Suppressor macrophage treated with lipopolysaccharide for 1 hour (primary cell): ENCODE measurements around the gene FNDC3B.

ENCODE experiments used
- DNase-seq, 3 donors: peaks; one replicate each; pipeline ENCODE4 v3.0.0-alpha.2; 2020 to 2022

Gene FNDC3B

DNA sequence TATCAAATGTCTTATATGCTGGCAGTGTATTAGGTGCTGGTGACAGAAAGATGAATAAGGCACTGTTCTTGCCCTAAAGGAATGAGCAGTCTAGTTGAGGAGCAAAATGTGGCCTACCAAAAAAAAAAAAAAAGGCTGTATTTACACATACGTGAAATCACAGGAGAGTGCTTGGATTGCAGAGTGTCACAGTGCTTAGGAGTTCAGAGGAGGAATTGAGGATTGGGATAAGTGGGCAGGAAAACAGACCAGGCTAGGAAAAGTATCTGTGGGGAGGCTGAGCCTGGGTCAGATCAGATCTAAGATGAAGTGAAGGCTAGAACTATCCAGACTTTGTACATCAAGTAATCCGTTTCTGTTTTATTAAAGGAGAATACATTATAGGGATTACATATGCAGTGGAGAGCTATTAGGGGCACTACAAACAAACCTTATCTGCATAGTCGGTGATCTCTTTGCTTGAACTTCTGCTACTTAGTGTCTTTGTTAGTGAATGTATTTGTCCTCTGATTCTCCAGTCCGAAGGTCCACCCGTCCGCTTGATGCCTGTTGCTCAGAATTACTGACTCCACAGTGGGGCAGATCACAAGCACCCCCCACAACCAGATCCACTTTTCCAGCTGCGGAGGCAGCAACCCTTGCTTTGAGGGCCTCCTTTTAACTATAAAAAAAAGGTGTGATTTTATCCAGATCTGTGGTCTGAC, 80.0 kb downstream of the FNDC3B start:
- DNase-seq: no peak

GRCh38 chr3:172120912-172121311, 81.5 kb downstream of the FNDC3B start:
- no peak for DNase-seq

DNA sequence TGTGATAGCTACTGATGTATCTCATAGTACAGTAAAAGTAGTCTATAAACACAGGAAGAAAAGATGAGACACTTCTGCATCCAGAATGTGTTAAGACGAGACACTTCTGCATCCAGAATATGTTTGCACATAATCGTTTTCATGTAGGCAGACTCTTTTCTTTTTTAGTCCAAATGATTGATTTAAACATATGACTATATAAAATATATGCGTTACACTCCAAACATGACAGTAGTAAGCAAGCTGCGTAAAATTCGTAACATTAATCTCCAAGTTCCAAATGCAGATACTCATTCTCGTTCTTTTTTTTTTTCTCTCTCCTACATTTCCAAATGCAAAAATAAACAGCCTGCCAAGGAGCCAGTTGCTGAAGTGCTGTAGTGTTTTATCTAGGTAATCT, 82.6 kb downstream of the FNDC3B start:
- DNase-seq: no peak

DNA sequence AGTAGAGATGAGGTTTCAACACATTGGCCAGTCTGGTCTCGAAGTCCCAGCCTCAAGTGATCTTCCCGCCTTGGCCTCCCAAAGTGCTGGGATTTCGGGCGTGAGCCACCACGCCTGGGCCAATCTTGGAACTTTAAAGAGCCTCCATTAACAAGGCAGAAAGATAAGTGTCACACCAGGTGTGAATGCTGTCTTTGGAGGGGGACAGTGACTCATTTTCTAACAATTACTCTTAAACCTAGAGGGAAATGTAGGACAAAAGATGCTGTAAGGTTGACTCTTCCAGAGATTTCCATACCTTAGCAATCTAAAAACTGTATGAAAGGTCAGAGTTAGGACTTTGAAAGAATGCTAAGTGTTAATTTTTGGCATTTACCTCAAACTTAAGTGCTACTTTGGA, 84.9 kb downstream of the FNDC3B start:
- DNase-seq: no peak

DNA sequence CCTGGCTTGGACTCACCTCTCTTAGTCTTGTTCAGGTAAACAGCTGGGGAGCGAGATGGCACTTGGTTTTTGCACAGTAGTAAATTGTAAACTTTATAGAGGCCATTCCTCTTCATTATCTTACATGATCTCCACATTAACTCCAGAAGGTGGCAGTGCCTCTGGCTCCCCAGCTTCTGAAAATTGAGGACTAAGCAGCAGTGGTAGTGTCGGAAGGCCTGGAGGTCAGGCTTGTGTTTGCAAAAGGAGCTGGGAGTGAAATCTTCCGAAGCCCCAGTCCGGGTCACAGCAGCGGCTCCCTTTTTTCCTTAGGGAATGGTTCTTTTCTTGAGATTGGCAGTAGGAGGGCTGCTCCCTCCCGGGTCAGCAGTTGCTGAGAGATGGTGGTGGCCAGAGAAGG, 85.7 kb downstream of the FNDC3B start:
- no peak for DNase-seq

GRCh38 chr3:172125963-172126457, 86.6 kb downstream of the FNDC3B start:
- no peak for DNase-seq

- no peak for DNase-seq
These were observed 87.4 kb downstream of the FNDC3B start for GRCh38 chr3:172126741-172127140.

DNA sequence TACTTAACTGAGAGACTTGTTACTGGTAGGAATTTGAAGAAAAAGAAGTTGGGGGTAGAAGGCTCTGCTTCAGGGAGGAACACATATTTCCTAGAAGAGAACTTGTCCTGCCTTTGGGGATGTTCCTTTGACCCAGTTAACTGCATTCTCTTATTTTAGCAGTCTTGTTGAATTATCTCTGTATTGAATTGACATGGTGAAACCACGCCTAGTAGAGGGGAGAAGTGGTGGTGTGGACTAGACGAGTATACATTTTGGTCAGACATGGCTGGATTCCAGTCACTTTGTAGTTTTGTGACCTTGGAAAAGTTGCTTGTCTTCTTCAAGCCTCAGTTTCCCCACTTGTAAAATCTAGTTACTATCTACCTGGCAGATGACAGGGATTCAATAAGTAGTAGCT, 87.8 kb downstream of the FNDC3B start:
- no peak for DNase-seq

DNA sequence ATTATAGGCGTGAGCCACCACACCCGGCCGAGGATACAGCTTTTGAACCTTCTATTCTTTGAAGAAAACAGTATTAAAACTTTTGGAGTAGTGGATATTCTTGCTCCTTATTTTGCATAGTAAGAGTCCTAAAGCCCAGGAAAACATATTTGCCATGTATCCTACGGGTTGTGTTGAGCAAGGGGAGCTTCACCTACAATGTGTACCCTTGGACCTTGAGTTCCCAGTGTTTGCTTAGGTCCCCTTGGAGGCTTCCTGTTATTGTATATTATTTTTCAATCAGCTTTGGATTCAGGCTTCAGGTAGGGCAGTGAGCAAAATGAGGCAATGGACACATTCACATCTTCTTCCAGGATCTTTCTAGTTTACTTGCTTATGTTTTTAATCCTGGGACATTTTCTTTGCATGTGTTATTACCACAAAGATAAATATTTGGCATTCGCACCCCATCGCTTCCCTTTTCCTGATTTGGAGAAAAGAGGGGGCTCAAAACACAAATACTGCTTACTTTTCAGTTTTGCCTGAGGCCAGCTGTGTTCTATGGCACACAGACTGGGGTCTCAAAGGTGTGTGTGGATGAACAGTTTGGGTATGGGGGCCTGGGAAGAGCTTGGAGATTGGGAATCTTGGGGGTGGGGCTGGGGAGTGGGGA, 88.7 kb downstream of the FNDC3B start:
- no peak for DNase-seq

DNA sequence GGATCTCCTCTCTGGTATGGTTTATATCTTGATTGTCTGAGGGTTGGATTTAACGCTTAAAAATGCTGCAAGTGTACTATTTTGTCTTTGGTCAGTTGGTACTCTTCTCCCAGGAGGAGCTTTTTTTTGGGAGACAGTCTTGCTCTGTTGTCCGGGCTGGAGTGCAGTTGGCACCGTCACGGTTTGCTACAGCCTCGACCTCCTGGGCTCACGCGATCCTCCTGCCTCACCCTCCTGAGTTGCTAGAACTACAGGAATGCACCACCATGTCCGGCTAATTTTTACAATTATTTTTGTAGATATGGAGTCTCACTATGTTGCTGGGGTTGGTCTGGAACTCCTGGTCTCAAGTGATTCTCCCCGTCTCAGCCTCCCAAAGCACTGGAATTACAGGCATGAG, 89.5 kb downstream of the FNDC3B start:
- DNase-seq: no peak

DNA sequence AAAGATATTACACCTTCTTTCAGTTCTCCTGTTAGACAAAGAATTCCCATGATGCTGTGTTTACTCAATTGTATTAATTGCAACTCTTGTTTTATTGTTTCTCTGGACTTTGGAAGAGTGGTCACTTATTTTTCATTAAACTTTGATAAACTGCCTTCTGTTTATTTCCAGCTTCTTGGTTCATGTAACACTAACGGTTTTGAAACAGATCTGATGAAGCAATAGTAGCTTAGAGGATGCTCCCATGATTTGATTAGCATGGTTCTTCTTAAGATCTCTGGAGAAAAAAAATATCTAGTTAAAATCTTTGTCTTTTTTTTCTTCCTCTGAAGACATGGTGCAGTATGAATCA, 90.1 kb downstream of the FNDC3B start:
- no peak for DNase-seq

DNA sequence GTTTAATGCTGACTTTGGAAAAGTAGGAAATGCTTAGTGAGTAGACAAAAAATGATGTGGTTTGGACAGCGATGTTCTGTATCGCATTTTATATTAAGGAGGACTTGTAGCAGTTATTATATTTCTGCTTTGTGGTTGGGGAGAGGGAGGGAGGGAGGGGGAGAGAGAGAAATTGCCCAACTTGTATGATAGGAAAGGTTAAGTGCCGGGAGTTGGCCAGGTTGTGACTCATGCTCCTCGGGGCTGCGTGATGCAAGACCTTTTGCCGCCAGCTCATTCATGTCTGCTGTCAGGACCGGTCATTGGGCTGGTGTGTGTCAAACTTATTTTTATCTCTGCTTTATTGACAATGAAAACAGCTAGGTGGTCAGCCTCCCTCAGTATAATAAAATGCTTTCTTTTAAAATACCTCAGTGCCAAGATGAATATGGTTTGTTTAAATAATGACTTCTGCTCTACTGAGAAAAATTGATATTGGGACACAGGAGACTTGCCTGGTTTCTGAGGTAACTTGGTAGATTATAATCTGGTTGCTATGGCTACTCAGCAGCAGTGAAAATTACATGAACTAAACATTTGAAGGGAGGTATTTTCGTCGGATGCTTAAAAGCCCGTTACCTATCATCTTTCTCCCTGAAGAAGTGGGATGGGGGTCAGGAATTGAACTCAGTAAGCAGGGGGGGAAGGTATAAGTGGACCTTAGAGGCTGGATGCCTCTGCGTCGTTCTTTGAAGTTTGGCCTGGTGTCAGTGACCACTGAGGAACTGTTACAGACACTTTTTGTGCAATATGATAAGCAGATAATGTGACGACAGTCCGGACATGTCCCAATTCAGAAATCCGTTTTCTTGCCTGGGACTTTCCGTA, 90.7 kb downstream of the FNDC3B start:
- peak; percentile 95 to 98 (median 97) for DNase-seq

DNA sequence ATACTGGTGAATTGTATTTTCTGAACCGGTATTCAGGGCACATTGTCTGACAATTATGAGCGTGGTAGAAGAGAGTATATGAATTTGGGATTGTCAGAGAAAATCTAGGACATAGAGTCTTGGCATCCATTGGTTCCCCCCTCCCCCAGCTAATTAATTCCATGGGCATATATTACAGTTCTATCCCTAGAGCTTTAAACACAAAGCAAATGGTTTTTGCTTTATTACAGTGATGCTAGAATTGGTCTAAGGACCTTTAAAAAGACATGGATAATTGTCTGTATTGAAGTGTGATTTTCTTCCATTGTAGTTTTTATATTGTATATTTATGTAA, 91.3 kb downstream of the FNDC3B start:
- no peak for DNase-seq

- no peak for DNase-seq
These were observed 92.4 kb downstream of the FNDC3B start for GRCh38 chr3:172131746-172132145.

DNA sequence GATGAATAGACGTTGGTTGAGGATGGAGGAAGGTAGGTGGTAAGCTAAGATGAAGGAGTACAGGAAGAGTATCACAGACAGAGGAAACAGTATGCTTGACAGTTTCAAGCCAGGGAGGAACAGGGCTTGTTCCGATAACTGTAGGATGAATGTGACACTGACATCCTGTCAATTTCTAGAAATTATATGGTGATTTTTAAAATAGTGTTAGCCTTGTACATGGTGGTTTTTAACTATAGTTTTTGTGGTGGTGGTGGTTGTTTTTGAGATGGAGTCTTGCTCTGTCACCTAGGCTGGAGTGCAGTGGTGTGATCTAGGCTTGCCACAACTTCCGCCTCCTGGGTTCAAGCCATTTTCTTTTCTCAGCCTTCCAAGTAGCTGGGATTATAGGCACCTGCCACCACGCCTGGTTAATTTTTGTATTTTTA, 92.8 kb downstream of the FNDC3B start:
- no peak for DNase-seq

DNA sequence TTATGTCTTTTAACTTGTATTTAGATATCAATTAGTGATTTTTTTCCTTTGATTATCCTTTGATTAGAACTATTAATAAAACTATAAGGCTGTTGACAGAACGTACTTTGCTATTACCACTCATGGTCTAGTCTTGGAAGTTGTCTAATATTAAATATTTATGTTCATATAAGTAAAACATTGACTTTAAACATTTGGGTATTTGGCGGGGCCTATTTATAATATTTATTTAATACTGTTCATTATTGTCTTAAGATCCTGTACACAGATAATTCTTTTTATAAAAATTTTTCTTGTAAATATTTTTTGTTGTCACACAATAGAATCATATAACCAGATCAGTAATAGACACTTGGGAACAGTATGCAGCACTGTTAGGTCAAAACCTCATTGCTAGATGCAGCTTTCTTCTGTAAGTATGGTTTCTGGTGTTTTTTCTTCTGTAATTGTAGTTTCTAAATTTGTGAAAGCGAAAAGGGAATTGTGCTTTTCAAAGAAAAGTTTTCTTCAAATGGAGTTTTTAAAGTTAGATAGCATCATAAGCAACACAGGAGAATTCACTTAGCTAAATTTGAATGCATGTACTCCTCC, 93.4 kb downstream of the FNDC3B start:
- no peak for DNase-seq

DNA sequence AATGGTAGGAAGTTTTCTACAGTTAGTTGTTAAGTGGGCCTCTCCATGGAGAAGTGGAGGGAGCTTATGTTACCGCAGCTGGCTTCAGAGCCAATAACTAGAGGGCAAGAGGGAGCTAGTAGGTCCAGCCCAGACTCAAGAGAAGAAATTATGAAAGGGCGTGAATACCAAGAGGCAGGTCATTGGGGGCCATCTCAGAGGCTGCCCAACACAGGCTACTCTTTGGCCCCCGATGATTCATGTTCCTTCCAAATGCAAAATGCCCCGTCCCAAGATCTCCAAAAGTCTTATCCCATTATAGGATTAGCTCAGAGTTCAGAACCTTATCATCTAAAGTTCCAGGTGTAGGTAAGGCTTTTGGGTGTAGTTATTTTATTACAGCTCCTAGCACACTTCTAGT, 94.5 kb downstream of the FNDC3B start:
- DNase-seq: peak; percentile 61 to 75 (median 68)

DNA sequence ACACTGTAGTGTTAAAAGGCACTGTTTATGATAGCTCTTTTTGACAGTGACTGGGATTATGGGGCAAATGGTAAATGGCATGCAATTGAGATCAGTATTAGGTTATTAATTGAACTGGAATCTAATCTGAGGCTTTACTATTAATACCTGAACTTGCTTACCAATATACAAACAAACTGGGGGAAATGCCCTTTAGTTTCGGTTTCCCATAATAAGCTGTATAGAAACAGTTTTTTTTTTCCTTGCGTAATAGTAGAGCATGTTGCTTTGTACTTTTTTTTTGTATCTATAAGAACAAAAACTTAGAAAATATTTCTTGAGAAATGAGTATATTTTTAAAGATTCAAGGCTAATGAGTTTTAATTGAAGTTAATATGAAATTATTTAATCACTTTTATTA, 95.0 kb downstream of the FNDC3B start:
- DNase-seq: peak; percentile 79 to 97 (median 92)

GRCh38 chr3:172135185-172135584, 95.8 kb downstream of the FNDC3B start:
- DNase-seq: no peak

DNA sequence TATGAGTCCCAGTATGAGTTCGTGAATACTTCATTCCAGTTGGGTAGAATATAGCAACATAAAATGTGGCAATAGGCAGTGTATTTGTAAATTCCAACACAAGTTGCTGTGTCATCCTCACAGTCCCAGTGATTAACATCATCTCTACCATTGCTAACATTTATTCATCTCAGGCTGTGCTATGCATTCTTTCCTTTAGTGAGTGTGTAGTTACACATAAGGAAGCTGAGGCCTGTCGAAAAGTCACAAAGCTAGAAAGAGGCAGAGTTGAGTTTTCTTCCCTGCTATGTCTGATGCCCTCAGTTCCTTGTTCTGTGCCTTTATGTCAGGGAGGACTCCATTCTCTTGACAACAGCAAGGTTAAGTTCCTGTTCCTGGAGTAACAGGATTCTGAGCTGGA, 96.4 kb downstream of the FNDC3B start:
- peak; percentile 68 to 94 (median 88) for DNase-seq

- DNase-seq: no peak
These were observed 97.0 kb downstream of the FNDC3B start for GRCh38 chr3:172136330-172136729.

DNA sequence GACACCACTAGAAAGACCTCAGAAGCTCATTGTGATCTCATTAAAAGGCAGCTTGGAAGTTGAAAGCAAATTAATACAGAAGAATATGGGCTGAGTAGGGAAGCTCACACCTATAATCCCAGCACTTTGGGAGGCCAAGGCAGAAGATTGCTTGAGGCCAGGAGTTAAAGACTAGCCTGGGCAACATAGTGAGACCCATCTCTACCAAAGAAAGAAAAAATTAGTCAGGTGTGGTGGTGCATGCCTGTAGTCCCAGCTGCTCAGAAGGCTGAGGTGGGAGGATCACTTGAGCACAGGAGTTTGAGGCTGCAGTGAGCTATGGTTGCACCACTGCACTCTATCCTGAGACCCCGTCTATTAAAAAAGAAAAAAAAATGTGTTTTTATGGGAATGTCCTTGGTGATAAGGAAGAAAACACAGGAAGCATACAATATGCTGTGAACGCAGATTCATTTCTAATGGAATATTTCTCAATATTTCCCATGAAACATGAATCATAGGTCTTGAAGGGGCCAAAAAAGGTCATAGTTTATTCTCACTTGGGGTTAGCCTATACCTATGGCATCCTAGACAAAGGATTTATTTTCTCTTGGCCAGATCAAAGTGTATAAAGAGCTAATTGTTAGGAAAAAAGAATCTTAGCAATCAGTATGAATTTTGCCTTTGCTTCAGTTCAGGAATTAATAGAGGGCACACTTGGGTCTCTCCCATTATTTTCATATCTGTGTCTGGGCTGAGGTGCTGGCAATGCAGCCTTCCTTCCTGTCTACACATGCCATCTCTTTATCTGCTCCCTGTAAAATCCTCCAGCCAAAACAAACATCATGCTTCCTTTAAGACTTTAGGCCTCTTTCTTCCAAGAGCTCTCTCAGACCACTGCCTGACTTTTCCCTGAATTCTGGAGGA, 98.2 kb downstream of the FNDC3B start:
- peak; percentile 42 to 82 (median 78) for DNase-seq
